DND-41 (cell line): ENCODE data around the gene ZNF222.
A peak's percentile ranks its signal among the peaks of the same experiment; 100 is the strongest.

Source experiments
- ATAC-seq: fragments of 200-7000 bp; cut with Tn5 transposase; 3 replicates; pipeline ENCODE4 v1.9.1; 2021; ENCODE audit warnings: low read depth; ENCODE audit not compliant: insufficient read depth
- DNase-seq: peaks from one replicate; pipeline ENCODE4 v3.0.0-alpha.2; 2020
- H2AFZ ChIP-seq: 2 replicates; pipeline ENCODE4 v1.6.0; 2012; ENCODE audit warnings: low read depth, low read length
- H3K27ac ChIP-seq: 2 replicates; pipeline ENCODE4 v1.5.1; 2012; ENCODE audit warnings: low read length, inconsistent platforms
- H3K27me3 ChIP-seq: fragments of 200-600 bp; sonication (generic); 2 replicates; pipeline ENCODE4 v1.6.0; 2012; ENCODE audit warnings: low read length, mild to moderate bottlenecking, inconsistent platforms; ENCODE audit not compliant: insufficient read depth, poor library complexity
- H3K36me3 ChIP-seq: 2 replicates; pipeline ENCODE4 v1.5.1; 2012; ENCODE audit warnings: low read length, inconsistent platforms; ENCODE audit not compliant: insufficient read depth
- H3K4me1 ChIP-seq: 2 replicates; pipeline ENCODE4 v1.5.1; 2012; ENCODE audit warnings: mild to moderate bottlenecking, low read length; ENCODE audit not compliant: insufficient read depth
- H3K4me2 ChIP-seq: 2 replicates; pipeline ENCODE4 v1.6.0; 2012; ENCODE audit warnings: mild to moderate bottlenecking, moderate library complexity, low read length, inconsistent platforms; ENCODE audit not compliant: insufficient read depth
- H3K4me3 ChIP-seq, 2 experiments: fragments of 200-600 bp in 1 of 2; shearing (Covaris generic) in 1 of 2; 2 replicates each; pipeline ENCODE4 v1.5.1; 2012 to 2016; ENCODE audit warnings: inconsistent platforms in 2 of 2, low read length in 2 of 2, mild to moderate bottlenecking in 2 of 2, low read depth in 1 of 2, moderate library complexity in 1 of 2
- H3K79me2 ChIP-seq: 2 replicates; pipeline ENCODE4 v1.6.0; 2012; ENCODE audit warnings: low read length, inconsistent platforms; ENCODE audit not compliant: insufficient read depth
- H3K9ac ChIP-seq: 2 replicates; pipeline ENCODE4 v1.6.0; 2012; ENCODE audit warnings: low read depth, mild to moderate bottlenecking, inconsistent platforms, low read length, moderate library complexity
- H3K9me3 ChIP-seq: 2 replicates; pipeline ENCODE4 v1.5.1; 2012; ENCODE audit warnings: low read length, moderate library complexity, mild to moderate bottlenecking, inconsistent platforms; ENCODE audit not compliant: insufficient read depth, severe bottlenecking
- H4K20me1 ChIP-seq: 2 replicates; pipeline ENCODE4 v1.6.0; 2012; ENCODE audit warnings: low read length; ENCODE audit not compliant: insufficient read depth
- CTCF ChIP-seq: IDR thresholded peaks from 2 replicates; pipeline ENCODE4 v1.5.1; 2012; ENCODE audit warnings: borderline replicate concordance, low read length, moderate library complexity, mild to moderate bottlenecking; ENCODE audit not compliant: poor library complexity, severe bottlenecking; ENCODE audit errors: extremely low read depth
- EZH2 ChIP-seq: IDR thresholded peaks from 3 replicates; pipeline ENCODE4 v1.6.1; 2012; ENCODE audit warnings: borderline replicate concordance, low read depth, mild to moderate bottlenecking, moderate library complexity, low read length, inconsistent platforms; ENCODE audit not compliant: severe bottlenecking

Gene ZNF222

GRCh38 chr19:44050740-44051649, 25.8 kb downstream of the ZNF222 start:
- H3K4me3 ChIP-seq = peak overlapping the region; percentile 26 to 73; a peak in 3 of 4 replicates
- peaks cover 2% of the 10 kb centered on the region; the same call in 1 of the 2 replicates for H3K79me2 ChIP-seq
- H3K4me2 ChIP-seq = peak overlapping the region; percentile 67
- no peaks in the 10 kb centered on the region for H4K20me1 ChIP-seq
- peaks cover 18% of the 10 kb centered on the region for H3K4me1 ChIP-seq
- TF ChIP-seq EZH2 = no peak
- no peak for TF ChIP-seq CTCF
- H3K36me3 ChIP-seq = peaks cover 4% of the 10 kb centered on the region
- H2AFZ ChIP-seq = peak overlapping the region; percentile 93
- no peaks in the 10 kb centered on the region for H3K9me3 ChIP-seq
- ATAC-seq (no peak), DNase-seq (no peak)
- H3K27ac ChIP-seq = peak overlapping the region; percentile 38; the same call in 1 of the 2 replicates
- peak overlapping the region; percentile 51; the same call in 1 of the 2 replicates for H3K9ac ChIP-seq
- no peaks in the 10 kb centered on the region for H3K27me3 ChIP-seq

DNA sequence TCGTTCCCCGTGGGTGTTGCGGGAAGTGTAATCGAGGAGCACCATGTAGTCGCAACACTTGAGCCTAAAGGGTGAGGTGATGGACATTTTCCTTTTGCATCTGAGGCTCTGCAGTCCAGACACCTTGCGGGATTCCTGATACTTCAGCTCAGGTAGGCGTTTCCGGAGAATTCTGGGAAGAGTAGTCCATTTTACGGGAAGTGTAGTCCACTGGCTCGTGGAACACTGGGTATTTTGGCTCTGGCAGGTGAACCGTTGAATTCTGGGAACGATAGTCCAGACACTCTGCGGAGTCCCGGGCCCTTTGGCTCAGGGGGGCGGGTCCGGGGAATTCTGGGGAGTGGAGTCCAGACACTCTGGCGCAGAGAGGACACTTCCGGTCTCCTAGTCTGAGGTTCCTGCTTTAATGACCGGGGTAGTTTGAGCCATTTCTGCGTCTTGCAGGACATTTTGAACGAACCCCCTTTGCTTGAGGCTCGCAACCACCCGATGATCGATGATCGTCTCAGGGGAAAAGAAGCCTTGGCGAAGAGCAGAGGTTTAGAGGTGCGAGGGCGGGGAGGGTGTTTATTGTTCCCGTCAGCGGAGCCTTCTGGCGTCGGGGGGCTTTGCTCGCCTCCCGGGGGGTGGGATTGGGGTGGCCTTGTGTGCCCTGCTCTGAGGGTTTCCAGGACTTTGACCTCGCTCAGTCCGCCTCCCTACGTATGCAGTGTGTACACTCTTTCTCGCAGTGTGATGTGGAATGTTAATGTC, 26.6 kb downstream of the ZNF222 start, which contains the start of gene ZNF223:
TSS of gene ZNF223 (plus strand) at position 387 of the 753 bp plus-strand sequence. CDS start 3,141 bp downstream, outside the sequence.
- peak within 1 kb of the TSS; percentile 26 to 73; a peak in 3 of 4 replicates for H3K4me3 ChIP-seq
- DNase-seq (peak; percentile 82), ATAC-seq (peak; percentile 97)
- no peaks in the 10 kb centered on the region for H4K20me1 ChIP-seq
- H3K36me3 ChIP-seq = peaks cover 4% of the 10 kb centered on the region
- H3K79me2 ChIP-seq = peaks cover 2% of the 10 kb centered on the region; the same call in 1 of the 2 replicates
- TF ChIP-seq EZH2 (no peak), CTCF (no peak)
- H3K4me2 ChIP-seq = peak within 1 kb of the TSS; percentile 67
- peak within 1 kb of the TSS; percentile 68 for H3K27ac ChIP-seq
- peak within 1 kb of the TSS; percentile 51 for H3K9ac ChIP-seq
- H3K4me1 ChIP-seq = peaks cover 18% of the 10 kb centered on the region
- H3K9me3 ChIP-seq = no peaks in the 10 kb centered on the region
- peak within 1 kb of the TSS; percentile 93 for H2AFZ ChIP-seq
- no peaks in the 10 kb centered on the region for H3K27me3 ChIP-seq

GRCh38 chr19:44055870-44056269, 30.7 kb downstream of the ZNF222 start:
- Histone ChIP-seq H3K4me1 (peaks cover 17% of the 10 kb centered on the region), H3K9ac (no peak overlapping the region), H3K9me3 (no peaks in the 10 kb centered on the region), H2AFZ (no peak overlapping the region), H3K4me2 (no peak overlapping the region), H3K27ac (no peak overlapping the region), H4K20me1 (no peaks in the 10 kb centered on the region), H3K79me2 (peaks cover 2% of the 10 kb centered on the region; the same call in 1 of the 2 replicates), H3K27me3 (no peaks in the 10 kb centered on the region), H3K36me3 (peaks cover 15% of the 10 kb centered on the region), H3K4me3 (no peak overlapping the region)
- TF ChIP-seq CTCF (peak; percentile 14), EZH2 (no peak)
- ATAC-seq = no peak
- DNase-seq = no peak
